GM12878 (cell line): ENCODE results near the gene DICER1. TPM values are rescaled to one million over a fixed set of nuclear protein-coding genes. Genes with fewer than 3 reads are reported as not detected.

Experiments
- ATAC-seq: fragments of 200-7000 bp; cut with Tn5 transposase; 3 replicates; pipeline ENCODE4 v1.9.1; 2020; ENCODE audit warnings: mild to moderate bottlenecking, moderate library complexity
- BruUV-seq: library from RNA; stranded (reverse); fragments of 400-500 nt; replicated peaks from 2 replicates; lab custom pipeline; 2021; lab: Mats Ljungman, UMichigan
- CTCF ChIA-PET: fragments of 300-600 bp; sonication (Branson Sonifier 250); formaldehyde crosslinking; extraction: SDS; loops from one replicate; lab custom pipeline; 2021; ENCODE audit warnings: inconsistent platforms; lab: Yijun Ruan, JAX
- POLR2A ChIA-PET: fragments of 350-600 bp; formaldehyde crosslinking; extraction: SDS; loops from one replicate; lab custom pipeline; 2021; ENCODE audit warnings: inconsistent platforms; lab: Charles Lee
- RAD21 ChIA-PET: fragments of 300-600 bp; sonication (Branson Sonifier 250); formaldehyde crosslinking; loops from one replicate; lab custom pipeline; 2023; ENCODE audit warnings: antibody characterized with exemption; ENCODE audit not compliant: unreplicated experiment; lab: Charles Lee
- SMC1A ChIA-PET: fragments of 300-600 bp; sonication (Branson Sonifier 250); formaldehyde crosslinking; loops from one replicate; lab custom pipeline; 2023; ENCODE audit not compliant: unreplicated experiment, uncharacterized antibody; lab: Charles Lee
- DNase-seq: peaks from one replicate; pipeline ENCODE4 v3.0.0-alpha.2; 2011; ENCODE audit warnings: low read depth, low spot score
- FAIRE-seq: peaks from 3 replicates; lab custom pipeline; 2011; peaks lifted over from hg19 to GRCh38; lab: Jason Lieb, UNC
- H2AFZ ChIP-seq: 2 replicates; pipeline ENCODE4 v1.6.0; 2011; ENCODE audit warnings: low read depth, low read length, control low read depth; ENCODE audit not compliant: control insufficient read depth
- H3K27ac ChIP-seq: 2 replicates; pipeline ENCODE4 v1.5.1; 2011; ENCODE audit warnings: control low read depth; ENCODE audit not compliant: control insufficient read depth, insufficient read depth
- H3K27me3 ChIP-seq, 2 experiments: replicated peaks in 1 of 2; 2 replicates each; pipeline versions ENCODE4 v1.6.0 to v1.6.1; 2011; ENCODE audit warnings: low read length in 1 of 2; ENCODE audit not compliant: control insufficient read depth in 2 of 2, insufficient read depth in 2 of 2
- H3K36me3 ChIP-seq, 2 experiments: 2 replicates each; pipeline ENCODE4 v1.5.1; 2011; ENCODE audit warnings: low read length in 1 of 2; ENCODE audit not compliant: control insufficient read depth in 2 of 2, insufficient read depth in 2 of 2
- H3K4me1 ChIP-seq: 2 replicates; pipeline ENCODE4 v1.6.1; 2011; ENCODE audit warnings: mild to moderate bottlenecking, low read length, moderate library complexity, mixed read lengths; ENCODE audit not compliant: control insufficient read depth, insufficient read depth
- H3K4me2 ChIP-seq: 2 replicates; pipeline ENCODE4 v1.6.0; 2011; ENCODE audit warnings: control low read depth; ENCODE audit not compliant: control insufficient read depth, insufficient read depth
- H3K4me3 ChIP-seq: fragments of 200-600 bp; sonication (generic); 2 replicates; pipeline ENCODE4 v1.5.1; 2016
- H3K79me2 ChIP-seq: 2 replicates; pipeline ENCODE4 v1.6.0; 2011; ENCODE audit warnings: low read length; ENCODE audit not compliant: control insufficient read depth, insufficient read depth
- H3K9ac ChIP-seq: 2 replicates; pipeline ENCODE4 v1.8.0; 2011; ENCODE audit warnings: low read length, control low read depth, mixed read lengths; ENCODE audit not compliant: control insufficient read depth, insufficient read depth
- H3K9me3 ChIP-seq: replicated peaks from 3 replicates; pipeline ENCODE4 v1.5.1; 2011; ENCODE audit warnings: mild to moderate bottlenecking, low read length; ENCODE audit not compliant: control insufficient read depth, insufficient read depth
- H4K20me1 ChIP-seq: 2 replicates; pipeline ENCODE4 v1.6.0; 2011; ENCODE audit not compliant: control insufficient read depth, insufficient read depth
- FOS ChIP-seq: IDR thresholded peaks from 3 replicates; pipeline ENCODE4 v1.6.1; 2011; ENCODE audit warnings: borderline replicate concordance; ENCODE audit not compliant: insufficient read length; ENCODE audit errors: extremely low read depth
- IKZF1 ChIP-seq: fragments of 450-650 bp; conservative IDR thresholded peaks from 2 replicates; pipeline ENCODE4 v1.6.1; 2017; ENCODE audit warnings: antibody characterized with exemption, mild to moderate bottlenecking
- IRF4 ChIP-seq: IDR thresholded peaks from 2 replicates; pipeline ENCODE4 v1.6.1; 2011; ENCODE audit warnings: low read depth, low read length
- MXI1 ChIP-seq: fragments of 150-350 bp; IDR thresholded peaks from 2 replicates; pipeline ENCODE4 v1.6.1; 2011; ENCODE audit warnings: low read depth, mild to moderate bottlenecking, inconsistent platforms, low read length, improper control_type of control experiment
- NBN ChIP-seq: fragments of 450-650 bp; IDR thresholded peaks from 2 replicates; pipeline ENCODE4 v1.6.1; 2016
- NFIC ChIP-seq: IDR thresholded peaks from 2 replicates; pipeline ENCODE4 v1.6.1; 2012; ENCODE audit warnings: low read depth, mild to moderate bottlenecking, inconsistent platforms, low read length, moderate library complexity
- PAX8 ChIP-seq: fragments of 450-650 bp; IDR thresholded peaks from 2 replicates; pipeline ENCODE4 v1.6.1; 2017; ENCODE audit warnings: mild to moderate bottlenecking, moderate library complexity
- PML ChIP-seq: IDR thresholded peaks from 2 replicates; pipeline ENCODE4 v1.6.1; 2012; ENCODE audit warnings: low read length, inconsistent platforms
- WGBS: methylation state at CpG from one replicate; pipeline ENCODE4 v1.1.6; 2016; ENCODE audit warnings: low lambda C conversion rate; ENCODE audit not compliant: insufficient replicate concordance, insufficient coverage; ENCODE audit errors: missing lambda C conversion rate; 5-methylcytosine and 5-hydroxymethylcytosine counted together
- in situ Hi-C: fragments of 300-500 bp; cut with MboI; formaldehyde crosslinking; loops from 9 replicates; pipeline ENCODE4 v1.14.3; 2018; ENCODE audit warnings: mixed read lengths
- intact Hi-C: fragments of 100-400 bp; cut with micrococcal nuclease; formaldehyde crosslinking; loops from one replicate; pipeline ENCODE4 v1.14.2; 2022; ENCODE audit not compliant: unreplicated experiment
- polyA plus RNA-seq, 11 experiments: library from polyadenylated mRNA; depleted of rRNA in 4 of 11; unstranded in 6 of 11; stranded (reverse) in 5 of 11; fragments of >200 nt; fragmentation: Nextera tagmentation in 4 of 11; fragmentation: Illumina TruSeq in 1 of 11; extraction: Ambion mirVana in 4 of 11; extraction: Trizol in 1 of 11; gene quantifications; 1 replicate in 1 of 11; 2 replicates in 10 of 11; pipeline versions ENCODE4 v1.2.1 to v1.2.3, GENCODE V29; 2011 to 2016; ENCODE audit warnings: inconsistent platforms in 2 of 11, missing spikeins in 2 of 11, low read depth in 1 of 11
- total RNA-seq, 4 experiments: library from RNA; depleted of rRNA in 3 of 4; stranded (reverse); fragments of >200 nt in 3 of 4; fragmentation: Illumina TruSeq in 1 of 4; extraction: Trizol in 1 of 4; gene quantifications; 2 replicates each; pipeline versions ENCODE4 v1.2.1 to v1.2.3, GENCODE V29; 2013 to 2021
- TF ChIP-seq, protein P1 (sequence below): fragments of 450-650 bp; IDR thresholded peaks from 2 replicates; pipeline ENCODE4 v1.6.1; 2018; ENCODE audit warnings: mild to moderate bottlenecking, low read depth, moderate library complexity; ENCODE audit not compliant: partially characterized antibody
- TF ChIP-seq, protein P2 (sequence below): fragments of 450-650 bp; formaldehyde crosslinking; IDR thresholded peaks from 2 replicates; pipeline ENCODE4 v1.5.0; 2022; ENCODE audit warnings: mild to moderate bottlenecking, missing genetic modification characterization
- TF ChIP-seq, protein P3 (sequence below): IDR thresholded peaks from 2 replicates; pipeline ENCODE4 v1.6.1; 2012; ENCODE audit warnings: low read depth, low read length, improper control_type of control experiment
- TF ChIP-seq, protein P4 (sequence below): IDR thresholded peaks from 2 replicates; pipeline ENCODE4 v1.6.1; 2011; ENCODE audit warnings: borderline replicate concordance, low read depth, mild to moderate bottlenecking, moderate library complexity, mixed read lengths, low read length; ENCODE audit not compliant: insufficient read depth; ENCODE audit errors: extremely low read length
- TF ChIP-seq, protein P5 (sequence below): fragments of 450-650 bp; IDR thresholded peaks from 2 replicates; pipeline ENCODE4 v1.6.1; 2017; ENCODE audit warnings: mild to moderate bottlenecking, low read depth, inconsistent platforms; ENCODE audit not compliant: poor library complexity, severe bottlenecking

Gene DICER1
- total and polyA plus RNA-seq, 10 of the 15 experiments (the other 5 are each of a cell fraction or from before 2014, with no cell fraction given), result 6.8 to 70.8 (median 37.1) TPM

DNA sequence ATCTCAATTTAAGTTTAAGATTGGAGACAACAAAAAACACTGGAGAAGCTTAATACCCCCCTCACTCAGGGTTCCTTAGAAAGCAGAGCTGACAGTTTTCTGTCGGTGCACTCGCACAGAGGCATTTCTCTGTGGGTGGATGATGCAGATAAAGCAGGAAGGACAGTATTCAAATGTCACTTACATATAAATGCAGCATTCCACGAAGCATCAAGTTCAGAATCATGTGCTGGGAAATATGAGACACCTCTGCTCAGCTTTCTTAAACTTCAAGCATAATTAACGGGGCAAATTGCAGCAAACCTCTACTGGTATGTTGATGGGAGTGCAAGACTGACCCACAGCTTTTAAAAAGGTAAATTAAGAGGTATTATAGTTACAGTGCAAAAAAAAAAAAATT lies 68.7 kb downstream of the DICER1 start (continued):
- TF ChIP-seq FOS (no peak), NFIC (no peak), IKZF1 (no peak), MXI1 (no peak)
- TF ChIP-seq, protein P1, sequence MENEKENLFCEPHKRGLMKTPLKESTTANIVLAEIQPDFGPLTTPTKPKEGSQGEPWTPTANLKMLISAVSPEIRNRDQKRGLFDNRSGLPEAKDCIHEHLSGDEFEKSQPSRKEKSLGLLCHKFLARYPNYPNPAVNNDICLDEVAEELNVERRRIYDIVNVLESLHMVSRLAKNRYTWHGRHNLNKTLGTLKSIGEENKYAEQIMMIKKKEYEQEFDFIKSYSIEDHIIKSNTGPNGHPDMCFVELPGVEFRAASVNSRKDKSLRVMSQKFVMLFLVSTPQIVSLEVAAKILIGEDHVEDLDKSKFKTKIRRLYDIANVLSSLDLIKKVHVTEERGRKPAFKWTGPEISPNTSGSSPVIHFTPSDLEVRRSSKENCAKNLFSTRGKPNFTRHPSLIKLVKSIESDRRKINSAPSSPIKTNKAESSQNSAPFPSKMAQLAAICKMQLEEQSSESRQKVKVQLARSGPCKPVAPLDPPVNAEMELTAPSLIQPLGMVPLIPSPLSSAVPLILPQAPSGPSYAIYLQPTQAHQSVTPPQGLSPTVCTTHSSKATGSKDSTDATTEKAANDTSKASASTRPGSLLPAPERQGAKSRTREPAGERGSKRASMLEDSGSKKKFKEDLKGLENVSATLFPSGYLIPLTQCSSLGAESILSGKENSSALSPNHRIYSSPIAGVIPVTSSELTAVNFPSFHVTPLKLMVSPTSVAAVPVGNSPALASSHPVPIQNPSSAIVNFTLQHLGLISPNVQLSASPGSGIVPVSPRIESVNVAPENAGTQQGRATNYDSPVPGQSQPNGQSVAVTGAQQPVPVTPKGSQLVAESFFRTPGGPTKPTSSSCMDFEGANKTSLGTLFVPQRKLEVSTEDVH, result no peak
- TF ChIP-seq, all 136 proteins: peak for 0

DNA sequence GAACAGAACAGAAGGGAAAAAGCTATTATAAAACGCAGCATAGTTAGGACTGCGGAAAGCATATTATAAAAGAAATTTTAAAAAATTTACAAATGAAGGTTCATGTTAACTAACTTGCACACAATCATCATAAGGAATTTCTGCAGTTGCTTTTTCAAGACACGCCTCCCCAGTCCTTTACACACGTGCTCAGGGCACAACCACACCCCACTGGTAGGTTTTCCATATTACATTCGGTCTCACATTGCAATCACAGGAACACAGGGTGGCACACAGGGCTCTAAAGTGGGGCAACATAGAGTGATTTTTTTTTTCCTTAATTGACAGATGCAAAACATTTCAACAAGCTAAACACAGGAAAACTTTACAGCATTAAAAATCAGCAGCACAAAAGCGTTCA lies 69.7 kb downstream of the DICER1 start:
- Histone ChIP-seq H3K9me3 (no peaks in the 10 kb centered on the region), H3K4me1 (no peaks in the 10 kb centered on the region), H2AFZ (no peak overlapping the region), H3K9ac (no peak overlapping the region), H3K79me2 (no peaks in the 10 kb centered on the region), H4K20me1 (no peaks in the 10 kb centered on the region), H3K4me3 (no peak overlapping the region), H3K27me3 (no peaks in the 10 kb centered on the region), H3K27ac (no peak overlapping the region), H3K4me2 (no peak overlapping the region), H3K36me3 (peaks cover 3 to 11% of the 10 kb centered on the region in 2 experiments; a peak in 3 of 4 replicates)
- FAIRE-seq (no peak), ATAC-seq (no peak), DNase-seq (no peak)
- ChIA-PET RAD21 (no interaction called here), SMC1A (no interaction called here), POLR2A (no interaction called here), CTCF (interaction anchor here (0.6 kb wide), 1 partner anchor 1380 kb away, joined by 4 read pairs; no protein-coding TSS in a partner anchor)
- no TSS peak for BruUV-seq
- whole genome bisulfite sequencing, result 97% methylated on average over 6 of the region's 6 CpGs
- in situ Hi-C loops, result no loop called here
- intact Hi-C loops, result no loop called here
- TF ChIP-seq, protein P2, sequence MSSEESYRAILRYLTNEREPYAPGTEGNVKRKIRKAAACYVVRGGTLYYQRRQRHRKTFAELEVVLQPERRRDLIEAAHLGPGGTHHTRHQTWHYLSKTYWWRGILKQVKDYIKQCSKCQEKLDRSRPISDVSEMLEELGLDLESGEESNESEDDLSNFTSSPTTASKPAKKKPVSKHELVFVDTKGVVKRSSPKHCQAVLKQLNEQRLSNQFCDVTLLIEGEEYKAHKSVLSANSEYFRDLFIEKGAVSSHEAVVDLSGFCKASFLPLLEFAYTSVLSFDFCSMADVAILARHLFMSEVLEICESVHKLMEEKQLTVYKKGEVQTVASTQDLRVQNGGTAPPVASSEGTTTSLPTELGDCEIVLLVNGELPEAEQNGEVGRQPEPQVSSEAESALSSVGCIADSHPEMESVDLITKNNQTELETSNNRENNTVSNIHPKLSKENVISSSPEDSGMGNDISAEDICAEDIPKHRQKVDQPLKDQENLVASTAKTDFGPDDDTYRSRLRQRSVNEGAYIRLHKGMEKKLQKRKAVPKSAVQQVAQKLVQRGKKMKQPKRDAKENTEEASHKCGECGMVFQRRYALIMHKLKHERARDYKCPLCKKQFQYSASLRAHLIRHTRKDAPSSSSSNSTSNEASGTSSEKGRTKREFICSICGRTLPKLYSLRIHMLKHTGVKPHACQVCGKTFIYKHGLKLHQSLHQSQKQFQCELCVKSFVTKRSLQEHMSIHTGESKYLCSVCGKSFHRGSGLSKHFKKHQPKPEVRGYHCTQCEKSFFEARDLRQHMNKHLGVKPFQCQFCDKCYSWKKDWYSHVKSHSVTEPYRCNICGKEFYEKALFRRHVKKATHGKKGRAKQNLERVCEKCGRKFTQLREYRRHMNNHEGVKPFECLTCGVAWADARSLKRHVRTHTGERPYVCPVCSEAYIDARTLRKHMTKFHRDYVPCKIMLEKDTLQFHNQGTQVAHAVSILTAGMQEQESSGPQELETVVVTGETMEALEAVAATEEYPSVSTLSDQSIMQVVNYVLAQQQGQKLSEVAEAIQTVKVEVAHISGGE (CRISPR knock-in tag), result no peak
- TF ChIP-seq, protein P3, sequence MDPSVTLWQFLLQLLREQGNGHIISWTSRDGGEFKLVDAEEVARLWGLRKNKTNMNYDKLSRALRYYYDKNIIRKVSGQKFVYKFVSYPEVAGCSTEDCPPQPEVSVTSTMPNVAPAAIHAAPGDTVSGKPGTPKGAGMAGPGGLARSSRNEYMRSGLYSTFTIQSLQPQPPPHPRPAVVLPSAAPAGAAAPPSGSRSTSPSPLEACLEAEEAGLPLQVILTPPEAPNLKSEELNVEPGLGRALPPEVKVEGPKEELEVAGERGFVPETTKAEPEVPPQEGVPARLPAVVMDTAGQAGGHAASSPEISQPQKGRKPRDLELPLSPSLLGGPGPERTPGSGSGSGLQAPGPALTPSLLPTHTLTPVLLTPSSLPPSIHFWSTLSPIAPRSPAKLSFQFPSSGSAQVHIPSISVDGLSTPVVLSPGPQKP, result no peak
- TF ChIP-seq PML, result no peak
- TF ChIP-seq, protein P4, sequence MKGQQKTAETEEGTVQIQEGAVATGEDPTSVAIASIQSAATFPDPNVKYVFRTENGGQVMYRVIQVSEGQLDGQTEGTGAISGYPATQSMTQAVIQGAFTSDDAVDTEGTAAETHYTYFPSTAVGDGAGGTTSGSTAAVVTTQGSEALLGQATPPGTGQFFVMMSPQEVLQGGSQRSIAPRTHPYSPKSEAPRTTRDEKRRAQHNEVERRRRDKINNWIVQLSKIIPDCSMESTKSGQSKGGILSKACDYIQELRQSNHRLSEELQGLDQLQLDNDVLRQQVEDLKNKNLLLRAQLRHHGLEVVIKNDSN, result no peak
- TF ChIP-seq NBN, result no peak
- no peak for TF ChIP-seq PAX8
- TF ChIP-seq, protein P5, sequence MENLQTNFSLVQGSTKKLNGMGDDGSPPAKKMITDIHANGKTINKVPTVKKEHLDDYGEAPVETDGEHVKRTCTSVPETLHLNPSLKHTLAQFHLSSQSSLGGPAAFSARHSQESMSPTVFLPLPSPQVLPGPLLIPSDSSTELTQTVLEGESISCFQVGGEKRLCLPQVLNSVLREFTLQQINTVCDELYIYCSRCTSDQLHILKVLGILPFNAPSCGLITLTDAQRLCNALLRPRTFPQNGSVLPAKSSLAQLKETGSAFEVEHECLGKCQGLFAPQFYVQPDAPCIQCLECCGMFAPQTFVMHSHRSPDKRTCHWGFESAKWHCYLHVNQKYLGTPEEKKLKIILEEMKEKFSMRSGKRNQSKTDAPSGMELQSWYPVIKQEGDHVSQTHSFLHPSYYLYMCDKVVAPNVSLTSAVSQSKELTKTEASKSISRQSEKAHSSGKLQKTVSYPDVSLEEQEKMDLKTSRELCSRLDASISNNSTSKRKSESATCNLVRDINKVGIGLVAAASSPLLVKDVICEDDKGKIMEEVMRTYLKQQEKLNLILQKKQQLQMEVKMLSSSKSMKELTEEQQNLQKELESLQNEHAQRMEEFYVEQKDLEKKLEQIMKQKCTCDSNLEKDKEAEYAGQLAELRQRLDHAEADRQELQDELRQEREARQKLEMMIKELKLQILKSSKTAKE, result no peak
- no peak for TF ChIP-seq IRF4
